Left forelimb (tissue), 1 donor: Measurements from ENCODE around the gene DENND1A.

Experiments used
- DNase-seq: peaks from one replicate; pipeline ENCODE4 v3.0.0-alpha.2; 2018; ENCODE audit warnings: low spot score

DENND1A gene

DNA sequence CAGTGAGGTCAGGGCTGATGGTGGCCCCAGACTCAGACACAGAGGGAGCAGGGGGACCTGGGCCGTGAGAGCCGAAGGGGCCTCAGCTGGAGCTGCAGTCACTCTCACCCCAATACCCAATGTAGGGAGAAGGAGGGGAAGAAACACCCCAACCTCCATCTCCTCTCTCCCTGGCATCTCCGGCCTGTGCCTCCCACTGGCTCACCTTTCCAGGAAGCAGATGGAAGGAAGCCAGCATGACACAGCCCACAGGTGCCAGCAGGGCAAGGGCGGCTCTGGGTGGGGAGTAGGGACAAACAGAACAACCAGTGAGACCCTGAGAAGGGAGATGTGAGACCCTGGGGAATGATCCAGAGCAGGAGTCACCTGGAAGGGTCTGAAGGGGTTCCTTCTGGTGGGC, 576.9 kb downstream of the DENND1A start:
- no peak for DNase-seq

DNA sequence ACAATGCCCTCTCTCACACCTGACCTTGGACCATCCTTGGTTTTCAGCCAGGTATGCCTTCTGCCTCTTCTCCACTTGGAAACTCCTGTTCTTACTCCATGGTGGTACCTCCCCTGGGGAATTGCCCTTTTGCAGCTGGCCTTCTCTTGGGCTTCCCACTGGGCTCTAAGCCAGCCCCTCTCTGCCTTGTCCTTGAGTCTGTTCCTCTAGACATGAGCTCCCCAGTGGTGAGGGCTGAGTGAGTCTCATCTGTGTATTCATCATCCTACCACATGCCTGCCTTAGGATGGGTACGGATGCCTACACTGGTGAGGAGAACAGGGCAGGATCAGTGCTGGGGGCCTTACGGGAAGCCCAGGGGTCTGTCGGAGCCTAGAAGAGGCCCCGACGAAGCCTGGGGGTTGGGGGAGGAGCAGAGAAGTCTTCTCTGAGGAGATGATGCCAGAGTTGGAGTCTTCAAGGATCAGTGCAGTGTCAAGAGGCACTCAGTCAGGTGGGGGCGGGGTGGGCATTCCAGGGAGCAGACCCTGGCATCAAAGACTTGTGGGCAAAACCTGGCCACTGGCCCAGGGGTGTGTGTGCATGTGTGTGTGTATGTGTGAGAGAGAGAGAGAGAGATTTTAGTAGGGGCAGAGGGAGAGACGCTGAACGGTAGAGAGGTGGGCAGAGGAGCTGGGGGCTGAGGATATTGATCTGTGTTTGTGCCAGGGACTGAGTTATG, 579.2 kb downstream of the DENND1A start:
- no peak for DNase-seq

DNA sequence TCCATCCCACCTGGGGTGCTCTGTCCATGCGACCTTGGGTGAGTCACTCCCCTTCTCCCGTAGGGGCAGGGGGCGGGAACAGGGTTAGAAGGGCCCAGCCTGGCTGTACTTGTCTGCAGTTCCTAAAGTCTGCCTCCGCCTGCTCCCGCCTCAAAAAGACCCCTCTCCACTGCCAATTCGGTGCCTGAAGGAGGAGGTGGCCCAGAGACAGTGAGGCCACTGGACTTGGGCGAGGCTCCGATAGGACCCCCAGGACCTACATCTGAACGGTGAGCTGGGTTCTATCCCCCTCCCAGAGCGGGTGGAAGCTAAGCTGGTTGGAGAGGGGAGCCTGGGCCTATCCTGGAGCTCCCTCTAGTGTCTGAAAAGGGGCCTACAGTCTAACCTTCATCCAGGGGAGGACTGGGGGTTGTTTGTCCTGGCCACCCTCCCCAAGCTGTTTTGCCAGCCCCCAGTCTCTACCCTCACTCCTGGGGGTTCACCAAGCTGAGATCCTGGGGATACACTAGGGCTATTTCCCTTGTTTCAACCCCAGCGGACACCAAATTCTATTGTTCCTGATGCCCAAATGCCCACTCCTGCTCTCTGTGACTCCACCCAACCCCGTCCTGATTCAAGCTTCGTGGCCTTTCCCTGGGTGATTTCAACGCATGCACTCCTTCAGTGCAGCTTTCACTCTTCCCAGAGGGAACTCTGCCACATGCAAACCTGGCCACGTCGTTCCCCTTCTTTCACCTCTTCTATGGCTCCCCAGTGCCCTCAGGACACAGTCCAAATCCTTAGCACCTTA, 580.0 kb downstream of the DENND1A start:
- peak; percentile 81 for DNase-seq

DNA sequence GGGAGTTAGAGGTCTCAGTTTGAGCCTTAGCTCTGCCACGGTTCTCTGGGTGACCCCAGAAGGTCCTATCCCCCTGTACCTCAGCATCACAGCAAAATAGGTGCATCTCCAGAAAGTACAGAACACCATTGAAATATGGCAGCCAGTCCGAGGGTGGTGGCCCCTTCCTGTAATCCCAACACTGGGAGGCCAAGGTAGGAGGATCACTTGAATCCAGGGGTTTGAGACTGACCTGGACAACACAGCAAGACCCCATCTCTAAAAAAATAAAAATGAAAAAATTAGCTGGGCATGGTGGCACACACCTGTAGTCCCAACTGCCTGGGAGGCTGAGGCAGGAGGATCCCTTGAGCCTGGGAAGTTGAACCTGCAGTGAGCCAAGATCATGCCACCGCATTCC, 580.9 kb downstream of the DENND1A start:
- no peak for DNase-seq

DNA sequence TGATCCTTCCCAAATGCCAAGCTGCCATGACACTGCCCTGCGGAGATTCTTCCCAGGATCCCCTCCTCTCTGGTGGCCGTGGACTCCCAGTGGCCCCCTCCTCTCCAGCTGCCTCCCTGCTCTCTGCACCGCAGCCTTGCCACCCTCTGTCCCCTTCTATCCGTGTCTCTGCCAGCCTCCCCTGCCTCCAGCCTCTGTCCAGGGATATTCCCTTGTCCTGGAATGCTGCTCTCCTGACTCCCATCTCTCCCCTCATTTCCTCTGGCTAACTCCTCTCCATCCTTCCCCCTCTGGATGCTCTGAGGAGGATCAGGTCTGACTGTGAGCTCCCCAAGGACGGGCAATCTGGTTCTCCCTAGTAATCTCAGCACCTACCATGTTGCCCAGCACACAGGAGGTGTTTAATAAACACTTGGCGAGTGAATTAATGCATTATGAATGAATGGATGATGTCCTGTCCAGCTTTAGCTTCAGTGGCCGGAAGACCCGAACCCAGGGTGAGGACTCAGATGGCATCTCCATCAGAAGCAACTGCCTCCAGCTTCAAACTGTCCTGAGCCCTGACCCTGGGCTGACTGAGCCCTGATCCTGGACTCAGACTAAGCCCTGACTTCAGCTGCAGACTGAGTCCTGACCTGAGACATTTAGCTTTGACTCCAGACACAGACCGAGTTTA, 581.5 kb downstream of the DENND1A start:
- no peak for DNase-seq

DNA sequence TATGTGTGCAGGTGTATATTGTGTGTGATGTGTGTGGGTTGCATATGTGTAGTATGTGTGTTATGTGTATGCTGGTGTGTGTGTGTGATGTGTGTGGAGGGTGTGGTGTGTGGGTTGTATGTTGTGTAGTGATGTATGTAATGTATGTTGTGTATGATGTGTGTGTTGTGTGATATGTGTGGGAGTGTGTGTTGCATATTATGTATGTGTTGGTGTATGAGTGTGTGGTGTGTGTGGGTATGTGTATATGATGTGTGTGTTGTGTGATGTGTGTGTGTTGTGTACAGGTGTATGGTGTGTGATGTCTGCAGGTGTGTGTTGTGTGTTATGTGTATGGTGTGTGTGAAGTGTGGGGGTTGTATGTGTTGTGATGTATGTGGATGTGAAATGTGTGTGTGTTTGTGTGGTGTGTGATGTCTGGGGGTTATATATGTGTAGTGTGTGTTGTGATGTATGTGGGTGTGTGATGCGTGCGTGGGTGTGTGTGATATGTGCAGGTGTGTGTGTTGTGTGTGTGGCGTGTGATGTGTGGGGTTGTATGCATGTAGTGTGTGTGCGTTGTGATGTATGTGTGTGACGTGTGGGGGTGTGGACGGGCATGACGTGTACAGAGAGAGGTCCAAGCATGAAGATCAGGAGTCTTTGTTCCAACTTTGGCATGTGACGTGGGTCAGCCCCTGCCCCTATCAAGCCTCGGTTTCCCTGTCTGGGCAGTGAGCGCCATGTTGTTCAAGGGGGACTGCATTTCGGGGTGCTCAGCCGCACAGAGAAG, 582.5 kb downstream of the DENND1A start:
- DNase-seq = no peak

DNA sequence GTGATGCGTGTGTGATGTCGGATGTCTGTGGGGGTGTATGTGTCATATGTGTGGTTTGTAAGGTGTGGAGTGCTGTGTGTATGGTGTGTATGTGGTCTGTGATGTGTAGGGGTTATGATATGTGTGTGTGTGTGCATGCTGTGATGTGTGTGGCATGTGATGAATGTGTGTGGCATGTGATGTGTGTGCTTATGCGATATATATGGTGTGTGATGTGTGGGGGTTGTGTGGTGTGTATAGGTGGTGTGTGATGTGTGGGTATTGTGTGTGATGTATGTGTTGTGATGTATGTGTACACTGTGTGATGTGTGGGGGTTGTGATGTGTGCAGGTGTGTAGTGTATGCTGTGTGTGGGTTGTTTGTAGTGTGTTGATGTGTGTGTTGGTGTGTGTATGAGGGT, 583.1 kb downstream of the DENND1A start:
- no peak for DNase-seq

DNA sequence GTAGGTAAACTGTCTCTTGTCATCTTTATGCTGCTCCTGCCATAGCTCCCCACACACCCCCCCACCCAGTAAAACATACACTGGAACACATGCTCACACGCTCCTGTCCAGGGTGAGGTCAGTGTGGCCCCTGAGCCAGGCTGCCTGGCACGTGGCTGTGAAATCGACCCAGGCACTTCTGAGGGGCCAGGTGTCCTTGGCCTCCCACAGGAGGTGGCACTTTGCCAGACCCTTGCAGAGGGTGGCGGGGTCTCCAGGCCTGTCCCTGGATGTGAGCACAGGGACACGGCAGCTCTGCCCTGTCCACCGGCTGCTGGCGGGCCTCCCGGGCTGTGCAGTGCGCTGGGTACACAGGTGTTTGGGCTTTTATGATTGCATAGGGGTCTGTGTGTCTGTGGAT, 583.9 kb downstream of the DENND1A start:
- no peak for DNase-seq

DNA sequence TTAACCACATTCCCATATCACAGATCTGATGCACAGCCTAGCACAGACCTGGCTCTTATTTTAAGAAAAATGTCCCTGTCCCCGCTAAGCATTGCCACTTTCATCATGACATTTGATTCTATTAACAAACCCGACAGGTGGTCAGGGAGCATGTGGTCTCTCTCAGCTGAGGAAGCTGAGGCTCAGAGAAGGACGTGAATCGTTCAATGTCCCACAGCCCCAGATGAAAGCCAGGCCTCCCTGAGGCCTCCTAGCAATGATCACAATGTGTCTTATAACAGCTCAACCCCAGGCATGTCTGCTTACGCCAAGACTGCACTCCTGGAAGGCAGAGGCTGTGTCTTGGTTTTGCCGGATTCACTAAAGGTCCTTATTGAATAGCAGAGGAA, 584.4 kb downstream of the DENND1A start:
- DNase-seq = no peak

DNA sequence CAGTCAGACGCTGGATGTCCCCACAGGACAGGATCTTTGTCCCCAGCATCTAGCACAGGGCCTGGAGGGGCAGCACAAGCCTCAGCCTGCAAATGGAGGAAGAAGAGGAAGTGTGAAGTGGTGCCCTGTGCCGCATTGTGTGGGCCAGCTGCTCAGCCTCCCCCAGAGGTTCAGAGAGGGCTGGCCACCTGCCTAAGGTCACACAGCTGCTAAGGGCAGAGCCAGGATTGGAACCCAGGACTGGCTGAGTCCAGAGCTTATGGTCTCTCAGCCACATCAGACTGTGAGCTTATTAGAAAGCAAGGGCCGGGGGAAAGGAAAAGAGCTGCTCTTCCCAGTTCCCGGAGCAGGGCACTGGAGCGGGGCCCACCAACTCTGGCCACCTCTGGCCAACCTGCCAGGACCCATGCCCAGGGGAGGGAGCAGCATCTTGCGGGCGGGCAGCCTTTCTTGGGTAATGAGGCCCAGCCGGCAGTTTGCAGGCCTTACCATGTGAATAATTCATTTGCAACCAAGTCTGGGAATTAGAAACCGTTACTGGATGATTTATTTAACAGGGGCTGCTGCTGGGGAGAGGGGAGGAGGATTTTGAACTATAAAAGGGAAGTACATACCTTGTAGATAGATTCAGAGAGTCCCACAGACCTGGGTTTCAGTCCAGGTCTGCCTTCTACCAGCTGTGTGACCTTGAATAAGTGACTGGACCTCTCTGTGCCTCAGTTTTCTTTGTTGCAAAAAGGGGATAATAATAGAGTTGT, 585.6 kb downstream of the DENND1A start:
- DNase-seq = no peak

DNA sequence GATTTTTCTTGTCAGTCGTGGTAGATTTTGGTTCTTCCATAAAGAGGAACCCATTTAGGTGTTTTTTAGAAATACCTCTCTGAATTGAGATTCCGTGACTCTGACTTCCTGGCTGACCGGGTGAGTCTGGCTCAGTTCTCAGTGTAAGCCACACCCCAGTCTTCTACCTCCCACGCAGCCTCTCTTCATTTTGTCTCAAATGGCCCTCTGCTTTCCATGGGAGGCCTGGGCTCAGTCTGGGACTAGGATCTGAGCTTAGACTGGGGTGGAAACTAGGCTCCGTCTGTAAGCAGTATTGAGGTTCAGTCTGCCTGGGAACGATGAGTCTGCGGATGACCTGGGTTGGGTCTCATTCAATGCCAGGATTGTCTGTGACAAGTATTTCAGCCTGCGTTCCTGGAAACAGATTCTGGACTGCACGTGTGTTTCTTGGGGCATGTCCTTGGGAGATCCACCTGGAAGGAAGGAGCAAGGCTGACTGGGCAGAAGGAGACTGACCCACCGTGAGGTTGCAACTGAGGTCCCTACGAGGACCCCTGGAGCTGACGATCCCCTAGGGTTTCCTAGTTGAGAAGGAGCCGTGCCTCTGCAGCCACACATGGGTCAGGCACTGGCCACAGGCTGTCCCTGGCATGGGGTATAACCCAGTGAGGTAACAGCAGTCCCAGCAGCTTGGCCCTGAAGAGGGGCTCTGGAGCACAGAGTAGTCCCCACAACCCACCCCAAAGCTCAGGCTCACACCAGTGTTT, 586.3 kb downstream of the DENND1A start:
- no peak for DNase-seq

DNA sequence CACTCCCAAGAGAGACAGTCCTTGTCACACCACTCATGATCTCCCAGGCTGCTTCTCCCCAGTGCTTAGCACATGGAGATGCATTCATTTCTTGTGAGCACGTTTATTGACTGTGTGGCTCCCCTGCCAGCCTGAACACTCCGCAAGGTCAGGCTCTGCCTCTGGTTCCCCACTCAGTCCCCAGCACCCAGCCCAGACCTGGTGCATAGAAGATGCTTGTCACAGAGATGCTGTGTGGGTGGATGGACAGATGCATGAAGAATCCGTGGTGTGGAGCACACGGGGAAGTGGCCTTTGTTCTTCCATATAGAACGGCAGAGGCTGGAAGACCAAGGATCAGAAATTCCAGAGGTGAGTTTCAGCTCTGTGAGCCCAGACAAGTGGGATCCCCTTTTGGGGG, 587.7 kb downstream of the DENND1A start:
- DNase-seq = no peak

DNA sequence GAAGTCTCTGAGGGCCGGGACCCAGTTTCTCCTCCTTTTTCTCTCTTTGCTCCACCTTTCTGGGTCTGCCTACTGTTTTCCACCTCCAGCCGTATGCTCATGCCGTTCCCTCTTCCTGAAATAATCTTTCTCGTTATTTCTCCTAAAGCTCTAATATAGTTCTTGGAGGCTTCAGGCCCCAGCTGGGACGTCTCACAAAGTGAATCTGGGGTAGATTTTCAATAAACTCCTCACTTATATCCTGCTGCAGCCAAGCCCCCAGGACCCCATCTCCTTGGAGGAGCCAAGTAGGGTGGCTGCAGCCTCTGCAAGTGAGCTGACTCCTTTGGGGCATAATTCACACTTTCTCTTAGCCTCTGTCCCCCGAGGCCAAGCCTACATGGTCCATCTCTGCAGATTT, 588.1 kb downstream of the DENND1A start:
- no peak for DNase-seq

DNA sequence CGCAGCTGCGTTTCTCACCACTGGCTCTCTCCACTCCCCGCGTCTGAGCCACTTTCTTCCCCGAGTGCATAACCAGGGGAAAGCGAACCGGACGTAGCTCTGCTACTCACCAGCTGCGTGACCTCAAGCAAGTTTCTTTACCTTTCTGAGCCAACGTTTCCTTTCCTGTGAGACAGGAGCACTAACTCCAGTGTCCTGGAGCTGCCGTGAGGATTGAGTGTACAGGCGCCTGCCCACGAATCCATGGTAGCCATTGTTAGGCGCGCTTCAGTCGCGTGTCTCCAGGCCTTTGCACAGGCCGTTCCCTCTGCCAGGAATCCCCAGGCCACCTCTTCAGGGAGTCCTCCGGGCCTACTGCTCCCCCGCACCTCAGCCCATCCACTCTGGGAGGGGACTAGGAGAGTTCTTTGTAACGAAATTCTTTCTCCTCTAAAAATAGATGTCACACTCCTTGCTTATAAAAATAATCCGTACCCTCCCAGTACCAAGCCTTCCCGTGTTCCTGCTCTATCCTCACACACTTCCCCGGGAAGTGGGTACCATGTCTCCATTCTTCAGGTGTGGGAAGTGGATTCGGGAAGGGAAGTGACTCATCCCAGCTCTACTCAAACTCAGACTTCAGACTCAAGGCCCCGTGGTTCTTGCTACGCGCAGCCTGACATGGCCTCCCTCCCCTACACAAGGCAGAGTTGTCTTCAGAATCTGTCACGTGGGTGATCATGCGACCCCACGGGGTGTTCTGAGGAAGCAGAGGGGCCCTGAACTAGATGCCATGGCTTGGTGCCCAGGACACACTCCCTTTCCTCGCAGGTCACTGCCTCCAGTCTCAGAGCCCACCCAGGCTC, 590.0 kb downstream of the DENND1A start:
- DNase-seq = no peak

DNA sequence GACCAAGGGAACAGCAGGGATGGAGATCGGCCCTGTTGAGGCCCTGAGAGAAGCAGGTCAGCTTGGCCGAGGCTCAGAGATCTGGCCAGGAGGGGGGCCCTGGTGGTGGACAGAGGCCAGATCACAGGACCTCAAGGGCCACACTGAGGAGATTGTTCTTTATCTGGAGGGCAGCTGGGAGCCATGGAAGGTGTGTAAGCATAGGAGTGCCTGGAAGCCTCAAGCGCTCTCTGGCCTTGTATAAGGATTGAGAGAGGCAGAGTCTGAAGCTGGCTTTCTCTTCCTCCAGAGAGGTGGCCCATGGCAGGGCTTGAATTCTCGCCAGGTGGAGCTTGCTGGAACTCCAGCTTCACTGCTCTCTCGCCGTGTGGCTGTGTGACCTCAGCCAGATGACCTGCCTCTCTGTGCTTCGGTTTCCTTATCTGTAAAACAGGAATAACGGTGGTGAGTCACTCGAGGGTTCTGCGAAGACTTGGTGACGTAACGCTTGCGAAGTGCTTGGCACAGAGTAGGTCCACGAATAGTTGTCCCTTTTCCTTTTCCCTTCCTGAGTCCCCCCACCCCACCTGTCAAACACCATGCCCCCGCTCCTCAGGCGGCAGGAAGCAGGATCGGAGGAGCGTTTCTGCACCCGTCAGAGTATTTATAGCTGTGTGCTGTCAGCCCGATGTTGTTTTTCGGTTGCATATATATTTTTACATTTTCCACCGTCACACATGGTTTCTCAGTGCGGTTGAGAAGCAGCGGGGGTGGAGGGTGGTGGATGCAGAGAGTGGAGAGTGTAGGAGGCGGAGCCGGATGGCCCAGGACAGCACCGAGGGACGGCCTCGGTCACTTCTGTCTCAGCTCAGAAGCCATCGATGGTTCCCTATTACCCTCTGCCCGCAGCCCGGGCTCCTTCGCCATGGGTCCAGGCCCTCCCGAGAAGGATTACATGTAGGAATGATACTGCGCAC, 590.9 kb downstream of the DENND1A start:
- DNase-seq = no peak

DNA sequence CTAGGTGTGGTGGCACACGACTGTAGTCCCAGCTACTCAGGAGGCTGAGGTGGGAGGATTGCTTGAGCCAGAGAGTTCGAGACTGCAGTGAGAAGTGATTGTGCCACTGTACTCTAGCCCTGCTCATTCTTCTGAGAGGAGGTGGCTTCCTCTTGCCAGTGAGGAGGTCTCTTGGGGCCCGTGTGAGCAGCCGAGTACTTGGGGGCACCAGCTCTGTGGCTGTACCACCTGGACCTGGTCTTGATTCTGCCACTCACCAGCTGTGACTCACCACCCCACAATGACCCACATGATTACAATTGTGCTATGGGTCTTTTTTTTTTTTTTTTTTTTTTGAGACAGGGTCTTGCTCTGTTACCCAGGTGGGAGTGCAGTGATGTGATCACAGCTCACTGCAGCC, 592.0 kb downstream of the DENND1A start:
- DNase-seq = no peak

DNA sequence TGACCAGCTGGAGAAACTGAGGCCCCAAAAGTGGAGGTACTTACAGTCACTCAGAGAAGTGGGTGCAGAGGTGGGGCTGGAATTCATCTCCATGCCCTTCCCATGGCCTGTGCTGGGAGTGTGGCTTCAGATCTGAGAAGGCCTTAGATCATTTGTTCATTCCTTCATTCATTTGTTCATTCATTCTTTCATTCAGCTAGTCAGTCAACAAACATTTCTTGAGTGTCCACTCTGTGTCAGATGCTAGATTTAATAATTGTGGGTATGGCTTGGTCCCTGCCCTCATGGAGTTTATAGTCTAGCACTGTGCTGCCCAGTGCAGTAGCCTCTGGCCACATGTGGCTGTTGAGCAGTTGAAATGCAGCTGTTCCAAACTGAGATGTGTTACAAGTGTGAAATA, 593.0 kb downstream of the DENND1A start:
- no peak for DNase-seq

DNA sequence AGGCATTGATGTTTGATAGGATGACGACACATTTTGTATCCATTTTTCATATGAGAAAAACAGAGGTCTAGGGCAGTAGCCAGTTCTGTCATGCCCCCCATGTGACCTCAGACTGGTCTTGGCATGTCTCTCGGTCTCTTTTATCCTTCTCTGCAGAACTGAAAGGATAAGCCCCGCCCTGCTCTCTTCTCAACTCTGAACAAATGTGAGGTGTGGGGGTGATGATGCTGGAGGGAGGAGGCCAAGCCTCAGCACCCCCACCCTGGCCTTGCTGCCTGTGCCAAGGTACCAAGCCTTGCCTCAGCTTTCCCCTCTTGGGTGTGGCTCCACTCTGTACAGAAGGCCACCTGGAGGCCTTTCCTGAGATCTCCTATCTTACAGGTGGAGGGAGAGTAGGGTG, 593.5 kb downstream of the DENND1A start:
- DNase-seq = no peak

DNA sequence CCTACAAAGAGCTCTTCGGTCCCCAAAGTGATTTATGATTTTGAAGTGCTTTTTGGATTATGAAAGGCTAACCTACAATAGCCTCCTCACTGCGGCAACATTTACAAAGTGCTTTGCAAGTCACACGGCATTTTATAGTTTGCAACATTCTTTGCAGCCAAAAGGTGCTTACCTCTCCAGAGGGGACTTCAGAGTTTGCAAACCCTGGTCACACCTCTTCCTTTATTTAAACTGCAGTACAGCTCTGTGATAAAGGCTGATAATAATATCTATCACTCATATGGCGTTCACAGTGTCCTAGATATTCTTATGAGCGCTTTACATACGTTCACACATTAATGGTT, 594.0 kb downstream of the DENND1A start:
- no peak for DNase-seq
